ENCODE results near the gene CMBL. TPM values are rescaled to one million over a fixed set of nuclear protein-coding genes. Genes with fewer than 3 reads are reported as not detected.

The CMBL gene
- total RNA-seq, 1 experiment from 2014 or later = 12.6 TPM

GRCh38 chr5:10288592-10289219, 19.0 kb downstream of the CMBL start:
- no peak overlapping the region for H3K27ac ChIP-seq (ENCODE audit: insufficient read length, low read depth, low read length)
- no peak overlapping the region for H2BK120ac ChIP-seq (ENCODE audit: low read depth, low read length, poor library complexity, severe bottlenecking)
- no peak overlapping the region for H4K91ac ChIP-seq (ENCODE audit: insufficient read length, low read depth, low read length)
- no peaks in the 10 kb centered on the region for H3K27me3 Mint-ChIP-seq (ENCODE audit: low read depth)
- H2AFZ ChIP-seq (ENCODE audit: low read length) = no peak overlapping the region
- no peak overlapping the region for H3K4me3 Mint-ChIP-seq
- no peak for TF ChIP-seq CTCF (conservative IDR thresholded peaks at IDR 0.05)
- no peak overlapping the region for H2BK15ac ChIP-seq (ENCODE audit: low read depth, low read length)
- H3K4ac ChIP-seq (ENCODE audit: low read depth, low read length) = no peak overlapping the region
- H2BK20ac ChIP-seq (ENCODE audit: low read depth, low read length, poor library complexity, severe bottlenecking) = no peak overlapping the region
- H3K4me2 ChIP-seq (ENCODE audit: insufficient read depth, insufficient read length, low read length) = no peak overlapping the region
- H3K4me1 Mint-ChIP-seq = peaks cover 8 to 9% of the 10 kb centered on the region in 2 experiments
- no peak overlapping the region for H2BK5ac ChIP-seq (ENCODE audit: insufficient read length, low read length)
- no peaks in the 10 kb centered on the region for H3K23me2 ChIP-seq (ENCODE audit: insufficient read length, low read depth, low read length, poor library complexity, severe bottlenecking)
- H2AK5ac ChIP-seq (ENCODE audit: insufficient read length, low read length) = no peak overlapping the region
- H3K79me2 ChIP-seq (ENCODE audit: insufficient read depth, low read length) = no peaks in the 10 kb centered on the region; the same call in 1 of the 2 replicates
- H3K27ac Mint-ChIP-seq = no peak overlapping the region
- no peak overlapping the region for H3K18ac ChIP-seq (ENCODE audit: insufficient read length, low read depth, low read length)
- peaks cover 12 to 18% (median 14%) of the 10 kb centered on the region in 3 experiments for H3K36me3 Mint-ChIP-seq (ENCODE audit: insufficient read depth in 1 of 3, low read depth in 3 of 3)
- no peaks in the 10 kb centered on the region for H3K79me1 ChIP-seq (ENCODE audit: insufficient read depth, low read depth, low read length, poor library complexity, severe bottlenecking)
- no peak overlapping the region for H2BK12ac ChIP-seq (ENCODE audit: insufficient read length, low read depth, low read length)
- H3K4me1 ChIP-seq (ENCODE audit: insufficient read depth, low read length) = no peaks in the 10 kb centered on the region
- H4K20me1 ChIP-seq (ENCODE audit: control insufficient read depth, insufficient read depth, insufficient read length) = no peaks in the 10 kb centered on the region
- H3K56ac ChIP-seq (ENCODE audit: insufficient read length, low read depth, low read length) = no peak overlapping the region
- H3K14ac ChIP-seq (ENCODE audit: insufficient read depth, low read length) = no peak overlapping the region
- H3K23ac ChIP-seq (ENCODE audit: insufficient read length, low read depth, low read length) = no peak overlapping the region
- no peak overlapping the region for H3K9ac ChIP-seq (ENCODE audit: extremely low read depth, insufficient read length, low read length)
- no peaks in the 10 kb centered on the region for H3K27me3 ChIP-seq (ENCODE audit: insufficient read depth, low read length)
- H3K9me3 ChIP-seq (ENCODE audit: control insufficient read depth, low read depth, low read length) = no peaks in the 10 kb centered on the region
- no CpG with 5 or more reads among the region's 13 CpGs for WGBS (ENCODE audit: extremely low coverage, insufficient read length, low lambda C conversion rate)
- no peak overlapping the region for H3T11ph ChIP-seq (ENCODE audit: low read length)
- no peak overlapping the region for H4K8ac ChIP-seq (replicated peaks; ENCODE audit: insufficient read length, low read depth, low read length)
- H4K5ac ChIP-seq (ENCODE audit: insufficient read length, low read depth, low read length) = no peak overlapping the region
- H3K9me3 Mint-ChIP-seq = peaks cover 1 to 2% of the 10 kb centered on the region in 2 experiments; a peak in 4 of 5 replicates
- DNase-seq = no peak
